K562 (cell line): Measurements from ENCODE around the gene TRIM49B. TPM values are rescaled to one million over a fixed set of nuclear protein-coding genes. Genes with fewer than 3 reads are reported as not detected.
"Not testable (repeated sequence)": the region's sequence is repeated elsewhere in the genome, so short reads cannot be mapped to it uniquely, and the experiment has no call there.

Experiments
- ATAC-seq: fragments of 200-7000 bp; cut with Tn5 transposase; 3 replicates; pipeline ENCODE4 v1.9.1; 2020; ENCODE audit warnings: moderate library complexity
- Bru-seq: library from RNA; stranded (reverse); fragments of 400-500 nt; gene quantifications from one replicate; lab custom pipeline; 2021; lab: Mats Ljungman, UMichigan
- BruChase-seq, 2 experiments: library from RNA; stranded (reverse); fragments of 400-500 nt; gene quantifications; one replicate each; lab custom pipeline; 2021; lab: Mats Ljungman, UMichigan
- BruUV-seq: library from RNA; stranded (reverse); fragments of 400-500 nt; replicated peaks from 2 replicates; lab custom pipeline; 2021; lab: Mats Ljungman, UMichigan
- CTCF ChIA-PET: fragments of 300-600 bp; formaldehyde crosslinking; extraction: SDS; loops from one replicate; lab custom pipeline; 2021; ENCODE audit warnings: low intra/inter-chr PET ratio; lab: Yijun Ruan, JAX
- POLR2A ChIA-PET: fragments of 300-600, 350-650 bp; sonication (Branson Sonifier 250); formaldehyde crosslinking; extraction: SDS; loops from one replicate; lab custom pipeline; 2021; ENCODE audit warnings: antibody characterized with exemption, inconsistent platforms; lab: Yijun Ruan, JAX
- DNase-seq, 4 experiments: peaks; one replicate each; pipeline versions ENCODE4 v3.0.0 to v3.0.0-alpha.2; 2011 to 2018; ENCODE audit warnings: low spot score in 3 of 4, mixed read lengths in 3 of 4; ENCODE audit errors: extremely low read depth in 1 of 4
- FAIRE-seq: peaks from 2 replicates; lab custom pipeline; 2011; peaks lifted over from hg19 to GRCh38; lab: Jason Lieb, UNC
- H2AFZ ChIP-seq: 2 replicates; pipeline ENCODE4 v1.6.0; 2011; ENCODE audit warnings: low read depth, low read length, control low read depth, inconsistent platforms
- H3K27ac ChIP-seq: fragments of 200-600 bp; 3 replicates; pipeline ENCODE4 v1.8.0; 2011; ENCODE audit warnings: low read depth, mild to moderate bottlenecking, control low read depth, inconsistent platforms, low read length, moderate library complexity, mixed read lengths; ENCODE audit errors: extremely low read depth
- H3K27me3 ChIP-seq, 2 experiments: fragments of 300-600 bp in 1 of 2; 2 replicates in 1 of 2; 3 replicates in 1 of 2; pipeline versions ENCODE4 v1.6.0 to v1.8.0; 2011; ENCODE audit warnings: inconsistent platforms in 2 of 2, low read length in 2 of 2, mild to moderate bottlenecking in 1 of 2, mixed read lengths in 1 of 2, moderate library complexity in 1 of 2; ENCODE audit not compliant: control insufficient read depth in 2 of 2, insufficient read depth in 2 of 2
- H3K36me3 ChIP-seq: fragments of 300-600 bp; 3 replicates; pipeline ENCODE4 v1.8.0; 2011; ENCODE audit warnings: mild to moderate bottlenecking, low read length, inconsistent platforms; ENCODE audit not compliant: control insufficient read depth, insufficient read depth
- H3K4me1 ChIP-seq, 2 experiments: fragments of 200-600 bp in 1 of 2; replicated peaks in 1 of 2; 2 replicates in 1 of 2; 3 replicates in 1 of 2; pipeline versions ENCODE4 v1.5.1 to v1.8.0; 2011; ENCODE audit warnings: inconsistent platforms in 2 of 2, low read length in 2 of 2, mild to moderate bottlenecking in 1 of 2, mixed read lengths in 1 of 2, moderate library complexity in 1 of 2; ENCODE audit not compliant: control insufficient read depth in 2 of 2, insufficient read depth in 2 of 2
- H3K4me2 ChIP-seq: 2 replicates; pipeline ENCODE4 v1.6.1; 2011; ENCODE audit warnings: low read length, control low read depth, inconsistent platforms, mixed read lengths; ENCODE audit not compliant: insufficient read depth
- H3K4me3 ChIP-seq: fragments of 200-600 bp; sonication (generic), shearing (Covaris generic); 2 replicates; pipeline ENCODE4 v1.5.1; 2016; ENCODE audit warnings: control low read depth, inconsistent platforms
- H3K79me2 ChIP-seq: fragments of 200-600 bp; 3 replicates; pipeline ENCODE4 v1.8.0; 2011; ENCODE audit warnings: low read length, inconsistent platforms; ENCODE audit not compliant: control insufficient read depth, insufficient read depth
- H3K9ac ChIP-seq, 2 experiments: 2 replicates each; pipeline versions ENCODE4 v1.6.0 to v1.6.1; 2011; ENCODE audit warnings: low read depth in 2 of 2, low read length in 2 of 2, control low read depth in 1 of 2, inconsistent platforms in 1 of 2, mild to moderate bottlenecking in 1 of 2, mixed read lengths in 1 of 2; ENCODE audit not compliant: insufficient read depth in 1 of 2
- H3K9me1 ChIP-seq: one replicate; pipeline ENCODE4 v1.6.0; 2011; ENCODE audit warnings: inconsistent platforms, mild to moderate bottlenecking, low read length, moderate library complexity; ENCODE audit not compliant: control insufficient read depth, insufficient read depth
- H3K9me3 ChIP-seq: replicated peaks from 2 replicates; pipeline ENCODE4 v1.5.1; 2011; ENCODE audit warnings: low read depth, low read length, inconsistent platforms; ENCODE audit not compliant: control insufficient read depth, insufficient read depth
- H4K20me1 ChIP-seq: replicated peaks from 2 replicates; pipeline ENCODE4 v1.6.1; 2011; ENCODE audit warnings: low read length, inconsistent platforms, mixed read lengths; ENCODE audit not compliant: control insufficient read depth, insufficient read depth
- WGBS: fragments of 100-300 bp; shearing (Covaris generic); methylation state at CpG from one replicate; pipeline ENCODE4 v1.1.6; 2016; ENCODE audit warnings: low coverage, mixed read lengths; ENCODE audit not compliant: insufficient coverage; ENCODE audit errors: missing lambda C conversion rate; 5-methylcytosine and 5-hydroxymethylcytosine counted together
- in situ Hi-C: fragments of 300-500 bp; cut with MboI; formaldehyde crosslinking; loops from 4 replicates; pipeline ENCODE4 v1.15.0; 2018; ENCODE audit warnings: inconsistent platforms, mixed read lengths
- intact Hi-C: fragments of 100-400 bp; cut with micrococcal nuclease; formaldehyde crosslinking; loops from 2 replicates; pipeline ENCODE4 v1.14.2; 2022
- long read RNA-seq, 3 experiments: library from polyadenylated mRNA in 2 of 3; library from RNA in 1 of 3; unstranded in 2 of 3; stranded (forward) in 1 of 3; transcript quantifications; one replicate each; pipeline ENCODE4 v2.0.0, GENCODE V29; 2019 to 2022
- polyA minus RNA-seq, 3 experiments: library from RNA; depleted of rRNA, polyadenylated mRNA; stranded (reverse); fragments of >200 nt; gene quantifications; 2 replicates each; pipeline ENCODE4 v1.2.3, GENCODE V29; 2011
- polyA plus RNA-seq, 8 experiments: library from polyadenylated mRNA; depleted of rRNA in 4 of 8; stranded (reverse) in 5 of 8; unstranded in 3 of 8; fragments of >200 nt; fragmentation: Nextera tagmentation in 2 of 8; fragmentation: Illumina TruSeq in 1 of 8; extraction: Ambion mirVana in 2 of 8; extraction: Trizol in 1 of 8; gene quantifications; 2 replicates each; pipeline versions ENCODE4 v1.2.1 to v1.2.3, GENCODE V29; 2011 to 2014; ENCODE audit warnings: inconsistent platforms in 1 of 8, missing spikeins in 1 of 8
- total RNA-seq, 7 experiments: library from RNA; depleted of rRNA in 6 of 7; stranded (reverse); fragments of >200 nt in 6 of 7; fragmentation: Illumina TruSeq in 2 of 7; extraction: Trizol in 2 of 7; gene quantifications; 2 replicates each; pipeline versions ENCODE4 v1.2.1 to v1.2.3, GENCODE V29; 2011 to 2021; ENCODE audit warnings: low replicate concordance in 1 of 7

The TRIM49B gene
- total RNA-seq (2011; cell fraction: chromatin; rRNA removed; ENCODE audit: low replicate concordance) = not detected in 2 replicates
- total RNA-seq (2011; cell fraction: nucleolus; rRNA removed) = not detected in 2 replicates
- not detected in 2 replicates for total RNA-seq (2011; cell fraction: nucleoplasm; rRNA removed)
- not detected in 2 replicates for total RNA-seq (2014; rRNA removed)
- not detected in 2 replicates for total RNA-seq (2014; rRNA removed; fragmentation: Illumina TruSeq; extraction: Trizol)
- total RNA-seq (2015; rRNA removed; fragmentation: Illumina TruSeq; extraction: Trizol) = not detected in 2 replicates
- total RNA-seq (2021) = not detected in 2 replicates
- polyA plus RNA-seq (2011; rRNA removed) = not detected in 2 replicates
- polyA plus RNA-seq (2011; cell fraction: cytosol; rRNA removed) = not detected in 2 replicates
- polyA plus RNA-seq (2011; cell fraction: nucleus; rRNA removed) = not detected in 2 replicates
- polyA plus RNA-seq (2012) = not detected in 2 replicates
- not detected in 2 replicates for polyA plus RNA-seq (2014; fragmentation: Illumina TruSeq; extraction: Trizol)
- not detected for polyA plus RNA-seq (2014; fragmentation: Nextera tagmentation; extraction: Ambion mirVana)
- not detected in 2 replicates for polyA plus RNA-seq (2014; rRNA removed)
- polyA minus RNA-seq (2011; rRNA and poly(A)+ RNA removed) = not detected in 2 replicates
- polyA minus RNA-seq (2011; cell fraction: cytosol; rRNA and poly(A)+ RNA removed) = not detected in 2 replicates
- polyA minus RNA-seq (2011; cell fraction: nucleus; rRNA and poly(A)+ RNA removed) = not detected in 2 replicates
- not detected for Bru-seq, nascent RNA
- BruChase-seq, experiment 1, labeled RNA remaining after a 2-hour chase = not detected
- BruChase-seq, experiment 2, labeled RNA remaining after a 6-hour chase = not detected
- long read RNA-seq, experiment 1 = 0 reads
- long read RNA-seq, experiment 2 = 0 reads
- long read RNA-seq, experiment 3 = 0 reads

GRCh38 chr11:49028523-49028922 is at the start of gene TRIM49B:
TSS of gene TRIM49B (plus strand) at chr11:49028823. CDS start at chr11:49031600, 2,777 bp downstream.
- H3K79me2 ChIP-seq, H3K9ac ChIP-seq, H3K27ac ChIP-seq, in situ Hi-C loops, H3K36me3 ChIP-seq, H3K27me3 ChIP-seq, H3K9me1 ChIP-seq, FAIRE-seq, BruUV-seq, ATAC-seq, H4K20me1 ChIP-seq, POLR2A ChIA-PET, H3K4me3 ChIP-seq, CTCF ChIA-PET, H3K4me1 ChIP-seq, H2AFZ ChIP-seq, H3K9me3 ChIP-seq, H3K4me2 ChIP-seq, DNase-seq, intact Hi-C loops: not testable (repeated sequence)
- 0% methylated on average over 1 of the region's 2 CpGs for WGBS

GRCh38 chr11:48983785-48984184 is 44.8 kb upstream of the TRIM49B start, which contains the start of gene TRIM51G:
TSS of gene TRIM51G (minus strand) at chr11:48983885. CDS start at chr11:48981695, 2,190 bp downstream.
- ATAC-seq, H4K20me1 ChIP-seq, BruUV-seq, H3K27me3 ChIP-seq, in situ Hi-C loops, H3K4me3 ChIP-seq, CTCF ChIA-PET, intact Hi-C loops, H3K9ac ChIP-seq, H3K4me1 ChIP-seq, DNase-seq, H3K4me2 ChIP-seq, H3K9me1 ChIP-seq, POLR2A ChIA-PET, H3K36me3 ChIP-seq, H2AFZ ChIP-seq, H3K9me3 ChIP-seq, H3K27ac ChIP-seq, FAIRE-seq, H3K79me2 ChIP-seq: not testable (repeated sequence)
